HEK293 (cell line): Measurements from ENCODE around the gene NDUFS7.

Experiments
- CTCF ChIA-PET: fragments of 350-600 bp; formaldehyde crosslinking; extraction: SDS; loops from one replicate; lab custom pipeline; 2021; ENCODE audit warnings: antibody characterized with exemption; lab: Yijun Ruan, JAX
- POLR2A ChIA-PET: fragments of 300-600 bp; formaldehyde crosslinking; extraction: SDS; loops from one replicate; lab custom pipeline; 2020; ENCODE audit warnings: antibody characterized with exemption, inconsistent platforms; lab: Yijun Ruan, JAX
- H3K27ac ChIP-seq: fragments of 200-500 bp; sonication (Bioruptor generic); 2 replicates; pipeline ENCODE4 v1.5.1; 2014; ENCODE audit warnings: low read depth, low read length, control low read depth, inconsistent platforms; ENCODE audit errors: extremely low read depth
- H3K36me3 ChIP-seq, 2 experiments: fragments of 200-500 bp in 1 of 2; sonication (Bioruptor generic) in 1 of 2; 1 replicate in 1 of 2; 2 replicates in 1 of 2; pipeline ENCODE4 v1.5.1; 2014 to 2017; ENCODE audit warnings: inconsistent platforms in 2 of 2, low read length in 2 of 2; ENCODE audit not compliant: control insufficient read depth in 2 of 2, insufficient read depth in 1 of 2
- H3K4me1 ChIP-seq: fragments of 200-500 bp; sonication (Bioruptor generic); 2 replicates; pipeline ENCODE4 v1.5.1; 2014; ENCODE audit warnings: mild to moderate bottlenecking, low read length, inconsistent platforms; ENCODE audit not compliant: control insufficient read depth, insufficient read depth
- H3K4me3 ChIP-seq: 2 replicates; pipeline ENCODE4 v1.5.1; 2011; ENCODE audit warnings: low read depth, mild to moderate bottlenecking, control low read depth, low read length, moderate library complexity
- H3K9me3 ChIP-seq: fragments of 200-500 bp; sonication (Bioruptor generic); 2 replicates; pipeline ENCODE4 v1.5.1; 2014; ENCODE audit warnings: low read depth, low read length, inconsistent platforms; ENCODE audit not compliant: control insufficient read depth, insufficient read depth
- ATF2 ChIP-seq: fragments of 450-650 bp; formaldehyde crosslinking; IDR thresholded peaks from 2 replicates; pipeline ENCODE4 v1.5.1; 2016; ENCODE audit warnings: missing biosample characterization, missing genetic modification characterization, low read depth
- EGR2 ChIP-seq: fragments of 450-650 bp; formaldehyde crosslinking; IDR thresholded peaks from 2 replicates; pipeline ENCODE4 v1.5.1; 2016; ENCODE audit warnings: low read depth, missing biosample characterization, missing genetic modification characterization
- IKZF3 ChIP-seq: fragments of 450-650 bp; IDR thresholded peaks from 2 replicates; pipeline ENCODE4 v1.5.0; 2018; ENCODE audit warnings: missing biosample characterization, mild to moderate bottlenecking, missing genetic modification characterization, moderate library complexity
- OSR2 ChIP-seq: fragments of 450-650 bp; formaldehyde crosslinking; IDR thresholded peaks from 2 replicates; pipeline ENCODE4 v1.5.1; 2016; ENCODE audit warnings: missing biosample characterization, missing genetic modification characterization
- OVOL3 ChIP-seq: fragments of 450-650 bp; formaldehyde crosslinking; IDR thresholded peaks from 2 replicates; pipeline ENCODE4 v1.5.1; 2016; ENCODE audit warnings: missing biosample characterization, missing genetic modification characterization
- SCRT1 ChIP-seq: fragments of 450-650 bp; formaldehyde crosslinking; IDR thresholded peaks from 2 replicates; pipeline ENCODE4 v1.5.1; 2016; ENCODE audit warnings: missing biosample characterization, missing genetic modification characterization, borderline replicate concordance
- SCRT2 ChIP-seq: fragments of 450-650 bp; formaldehyde crosslinking; IDR thresholded peaks from 2 replicates; pipeline ENCODE4 v1.5.1; 2016; ENCODE audit warnings: missing biosample characterization, missing genetic modification characterization
- TSHZ1 ChIP-seq: fragments of 450-650 bp; formaldehyde crosslinking; IDR thresholded peaks from 2 replicates; pipeline ENCODE4 v1.5.1; 2016; ENCODE audit warnings: missing biosample characterization, missing genetic modification characterization, borderline replicate concordance
- ZBTB17 ChIP-seq: fragments of 450-650 bp; formaldehyde crosslinking; IDR thresholded peaks from 2 replicates; pipeline ENCODE4 v1.5.1; 2016; ENCODE audit warnings: missing biosample characterization, missing genetic modification characterization
- ZBTB26 ChIP-seq: fragments of 450-650 bp; formaldehyde crosslinking; optimal IDR thresholded peaks from 2 replicates; pipeline ENCODE3; 2016; ENCODE audit warnings: missing biosample characterization, mild to moderate bottlenecking, missing genetic modification characterization
- ZFP69B ChIP-seq: fragments of 450-650 bp; formaldehyde crosslinking; IDR thresholded peaks from 2 replicates; pipeline ENCODE4 v1.5.1; 2016; ENCODE audit warnings: missing biosample characterization, missing genetic modification characterization
- ZIC2 ChIP-seq: fragments of 450-650 bp; formaldehyde crosslinking; IDR thresholded peaks from 2 replicates; pipeline ENCODE4 v1.5.1; 2016; ENCODE audit warnings: missing biosample characterization, missing genetic modification characterization
- ZNF214 ChIP-seq: fragments of 450-650 bp; formaldehyde crosslinking; IDR thresholded peaks from 2 replicates; pipeline ENCODE4 v1.5.1; 2017; ENCODE audit warnings: missing biosample characterization, mild to moderate bottlenecking, missing genetic modification characterization, borderline replicate concordance
- ZNF324 ChIP-seq: fragments of 450-650 bp; formaldehyde crosslinking; IDR thresholded peaks from 2 replicates; pipeline ENCODE4 v1.5.1; 2016; ENCODE audit warnings: missing biosample characterization, missing genetic modification characterization
- ZNF335 ChIP-seq: fragments of 450-650 bp; formaldehyde crosslinking; conservative IDR thresholded peaks from 2 replicates; pipeline ENCODE4 v1.5.1; 2016; ENCODE audit warnings: missing biosample characterization, missing genetic modification characterization
- ZNF350 ChIP-seq: fragments of 450-650 bp; formaldehyde crosslinking; IDR thresholded peaks from 2 replicates; pipeline ENCODE4 v1.5.0; 2017; ENCODE audit warnings: missing biosample characterization, mild to moderate bottlenecking, missing genetic modification characterization
- ZNF416 ChIP-seq: fragments of 450-650 bp; formaldehyde crosslinking; IDR thresholded peaks from 2 replicates; pipeline ENCODE4 v1.5.1; 2016; ENCODE audit warnings: missing biosample characterization, missing genetic modification characterization
- ZNF423 ChIP-seq: fragments of 450-650 bp; formaldehyde crosslinking; IDR thresholded peaks from 2 replicates; pipeline ENCODE4 v1.5.1; 2016; ENCODE audit warnings: missing biosample characterization, missing genetic modification characterization
- ZNF548 ChIP-seq: fragments of 450-650 bp; formaldehyde crosslinking; IDR thresholded peaks from 2 replicates; pipeline ENCODE4 v1.5.1; 2016; ENCODE audit warnings: missing biosample characterization, missing genetic modification characterization
- ZNF555 ChIP-seq: fragments of 450-650 bp; formaldehyde crosslinking; conservative IDR thresholded peaks from 2 replicates; pipeline ENCODE4 v1.5.1; 2017; ENCODE audit warnings: missing biosample characterization, mild to moderate bottlenecking, missing genetic modification characterization, inconsistent platforms
- ZNF560 ChIP-seq: fragments of 450-650 bp; formaldehyde crosslinking; IDR thresholded peaks from 2 replicates; pipeline ENCODE4 v1.5.1; 2017; ENCODE audit warnings: missing biosample characterization, missing genetic modification characterization, borderline replicate concordance
- ZNF670 ChIP-seq: fragments of 450-650 bp; formaldehyde crosslinking; IDR thresholded peaks from 2 replicates; pipeline ENCODE4 v1.5.1; 2016; ENCODE audit warnings: missing biosample characterization, missing genetic modification characterization, low read depth
- ZNF76 ChIP-seq: fragments of 450-650 bp; formaldehyde crosslinking; IDR thresholded peaks from 2 replicates; pipeline ENCODE4; 2016; ENCODE audit warnings: low read depth, missing biosample characterization, missing genetic modification characterization, borderline replicate concordance
- TF ChIP-seq, protein P1 (sequence below): fragments of 450-650 bp; formaldehyde crosslinking; IDR thresholded peaks from 2 replicates; pipeline ENCODE4 v1.5.1; 2016; ENCODE audit warnings: missing biosample characterization, missing genetic modification characterization, borderline replicate concordance
- TF ChIP-seq, protein P2 (sequence below): fragments of 450-650 bp; formaldehyde crosslinking; IDR thresholded peaks from 2 replicates; pipeline ENCODE4 v1.5.1; 2016; ENCODE audit warnings: missing biosample characterization, missing genetic modification characterization

The NDUFS7 gene

DNA sequence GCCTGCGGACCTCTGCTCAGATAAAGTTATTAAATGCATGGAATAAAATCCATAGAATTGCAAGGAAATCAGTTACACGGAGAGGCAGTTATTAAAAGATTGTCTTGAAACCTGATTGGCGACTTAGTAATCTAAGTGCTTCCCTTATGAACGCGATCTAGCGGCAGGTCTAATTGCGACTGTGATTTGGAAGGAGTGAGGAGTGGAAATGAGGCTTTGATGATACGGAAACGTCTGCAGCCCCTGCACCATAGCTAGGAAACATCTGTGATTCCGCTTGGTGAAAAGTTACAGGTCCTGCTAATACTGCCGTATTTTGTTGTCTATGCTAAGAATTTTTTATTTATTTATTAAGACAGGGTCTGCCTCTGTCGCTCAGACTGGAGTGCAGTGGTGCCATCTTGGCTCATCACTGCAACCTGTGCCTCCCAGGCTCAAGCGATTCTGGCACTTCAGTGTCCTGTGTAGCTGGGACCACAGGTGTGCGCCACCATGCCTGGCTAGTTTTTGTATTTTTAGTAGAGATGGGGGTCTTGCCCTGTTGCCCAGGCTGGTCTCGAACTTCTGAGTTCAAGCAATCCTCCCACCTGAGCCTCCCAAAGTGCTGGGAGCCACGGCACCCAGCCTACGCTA is 887 bp downstream of the NDUFS7 start:
- Histone ChIP-seq H3K36me3 (peaks cover 0 to 28% of the 10 kb centered on the region in 2 experiments; a peak in 1 of 3 replicates), H3K9me3 (no peaks in the 10 kb centered on the region), H3K4me1 (0 out of 2 replicates have a peak, but pooled peaks cover 3% of the 10 kb centered on the region), H3K4me3 (peak overlapping the region; percentile 83), H3K27ac (no peak overlapping the region; the same call in 1 of the 2 replicates)
- ChIA-PET CTCF (interaction anchor here (0.7 kb wide), 1 partner anchor 968 kb away, joined by 3 read pairs; no protein-coding TSS in a partner anchor), POLR2A (no interaction called here)
- TF ChIP-seq ZNF214 (no peak), ZNF350 (tag by site-specific recombination) (no peak), ZNF335 (tag by site-specific recombination) (peak; percentile 45), OVOL3 (tag by site-specific recombination) (no peak), SCRT1 (peak; percentile 54; the same call in 1 of the 2 replicates), ZNF670 (no peak), TSHZ1 (tag by site-specific recombination) (no peak), OSR2 (no peak), ZNF416 (tag by site-specific recombination) (no peak), IKZF3 (tag by site-specific recombination) (no peak), ZNF560 (tag by site-specific recombination) (no peak), ZBTB17 (tag by site-specific recombination) (peak; percentile 69), SCRT2 (peak; percentile 51)
- TF ChIP-seq, protein P1, sequence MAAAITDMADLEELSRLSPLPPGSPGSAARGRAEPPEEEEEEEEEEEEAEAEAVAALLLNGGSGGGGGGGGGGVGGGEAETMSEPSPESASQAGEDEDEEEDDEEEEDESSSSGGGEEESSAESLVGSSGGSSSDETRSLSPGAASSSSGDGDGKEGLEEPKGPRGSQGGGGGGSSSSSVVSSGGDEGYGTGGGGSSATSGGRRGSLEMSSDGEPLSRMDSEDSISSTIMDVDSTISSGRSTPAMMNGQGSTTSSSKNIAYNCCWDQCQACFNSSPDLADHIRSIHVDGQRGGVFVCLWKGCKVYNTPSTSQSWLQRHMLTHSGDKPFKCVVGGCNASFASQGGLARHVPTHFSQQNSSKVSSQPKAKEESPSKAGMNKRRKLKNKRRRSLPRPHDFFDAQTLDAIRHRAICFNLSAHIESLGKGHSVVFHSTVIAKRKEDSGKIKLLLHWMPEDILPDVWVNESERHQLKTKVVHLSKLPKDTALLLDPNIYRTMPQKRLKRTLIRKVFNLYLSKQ (tag by site-specific recombination), result no peak

DNA sequence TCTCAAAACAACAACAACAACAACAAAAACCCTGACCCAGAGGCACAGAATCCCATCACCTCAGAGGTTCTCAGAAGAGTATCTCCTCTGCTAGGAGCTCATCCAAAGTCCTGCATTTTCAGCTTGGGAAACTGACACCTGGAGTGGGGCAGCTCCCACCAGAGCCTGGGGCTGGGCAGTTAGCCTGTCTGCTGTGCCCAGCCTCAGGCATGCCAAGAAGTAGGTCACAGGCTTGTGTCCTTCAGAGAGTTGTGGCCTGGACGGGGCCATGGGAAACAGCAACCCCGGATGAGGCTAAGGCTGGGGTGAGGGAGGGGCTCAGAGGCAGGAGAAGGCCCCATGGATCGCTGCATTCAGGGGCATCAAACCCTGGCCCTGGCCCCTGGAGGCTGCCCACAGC is 2.1 kb downstream of the NDUFS7 start:
- ChIA-PET CTCF (no interaction called here), POLR2A (no interaction called here)
- Histone ChIP-seq H3K36me3 (peaks cover 0 to 36% of the 10 kb centered on the region in 2 experiments; a peak in 1 of 3 replicates), H3K9me3 (no peaks in the 10 kb centered on the region), H3K27ac (no peak overlapping the region), H3K4me3 (no peak overlapping the region), H3K4me1 (0 out of 2 replicates have a peak, but pooled peaks cover 3% of the 10 kb centered on the region)
- no peak for TF ChIP-seq ATF2
- no peak for TF ChIP-seq ZNF76 (tag by site-specific recombination)
- TF ChIP-seq, protein P2, sequence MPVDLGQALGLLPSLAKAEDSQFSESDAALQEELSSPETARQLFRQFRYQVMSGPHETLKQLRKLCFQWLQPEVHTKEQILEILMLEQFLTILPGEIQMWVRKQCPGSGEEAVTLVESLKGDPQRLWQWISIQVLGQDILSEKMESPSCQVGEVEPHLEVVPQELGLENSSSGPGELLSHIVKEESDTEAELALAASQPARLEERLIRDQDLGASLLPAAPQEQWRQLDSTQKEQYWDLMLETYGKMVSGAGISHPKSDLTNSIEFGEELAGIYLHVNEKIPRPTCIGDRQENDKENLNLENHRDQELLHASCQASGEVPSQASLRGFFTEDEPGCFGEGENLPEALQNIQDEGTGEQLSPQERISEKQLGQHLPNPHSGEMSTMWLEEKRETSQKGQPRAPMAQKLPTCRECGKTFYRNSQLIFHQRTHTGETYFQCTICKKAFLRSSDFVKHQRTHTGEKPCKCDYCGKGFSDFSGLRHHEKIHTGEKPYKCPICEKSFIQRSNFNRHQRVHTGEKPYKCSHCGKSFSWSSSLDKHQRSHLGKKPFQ (tag by site-specific recombination), result no peak
- TF ChIP-seq ZBTB26 (tag by site-specific recombination), result no peak
- TF ChIP-seq EGR2 (tag by site-specific recombination), result no peak
- TF ChIP-seq ZNF555 (tag by site-specific recombination), result no peak
- no peak for TF ChIP-seq ZFP69B (tag by site-specific recombination)
- TF ChIP-seq ZNF324 (tag by site-specific recombination), result no peak
- TF ChIP-seq ZIC2 (tag by site-specific recombination), result no peak
- no peak for TF ChIP-seq ZNF423 (tag by site-specific recombination)
- TF ChIP-seq ZNF548 (tag by site-specific recombination), result no peak
